H9 (cell line): ENCODE measurements around the gene LRRFIP2. TPM values are rescaled to one million over a fixed set of nuclear protein-coding genes. Genes with fewer than 3 reads are reported as not detected.

Source experiments
- DNase-seq: peaks from one replicate; pipeline ENCODE4 v3.0.0-alpha.2; 2017
- H2AFZ ChIP-seq: one replicate; pipeline ENCODE4 v1.6.1; 2013; ENCODE audit warnings: mild to moderate bottlenecking, low read length, control low read depth, moderate library complexity
- H2AK5ac ChIP-seq: 2 replicates; pipeline ENCODE4 v1.6.1; 2013; ENCODE audit warnings: low read length, control low read depth, mixed read lengths; ENCODE audit not compliant: insufficient read length
- H2BK120ac ChIP-seq: one replicate; pipeline ENCODE4 v1.6.1; 2013; ENCODE audit warnings: low read depth, mild to moderate bottlenecking, low read length, control low read depth, inconsistent platforms; ENCODE audit not compliant: poor library complexity, severe bottlenecking
- H2BK12ac ChIP-seq: 2 replicates; pipeline ENCODE4 v1.6.1; 2013; ENCODE audit warnings: low read length, control low read depth, mixed read lengths, low read depth; ENCODE audit not compliant: insufficient read length
- H2BK15ac ChIP-seq: 2 replicates; pipeline ENCODE4 v1.6.1; 2013; ENCODE audit warnings: low read depth, low read length, control low read depth
- H2BK20ac ChIP-seq: one replicate; pipeline ENCODE4 v1.6.1; 2013; ENCODE audit warnings: low read depth, mild to moderate bottlenecking, low read length, control low read depth, inconsistent platforms; ENCODE audit not compliant: poor library complexity, severe bottlenecking
- H2BK5ac ChIP-seq: 2 replicates; pipeline ENCODE4 v1.6.1; 2013; ENCODE audit warnings: low read length, control low read depth, mixed read lengths; ENCODE audit not compliant: insufficient read length
- H3K14ac ChIP-seq: 2 replicates; pipeline ENCODE4 v1.6.1; 2013; ENCODE audit warnings: low read length, control low read depth; ENCODE audit not compliant: insufficient read depth
- H3K18ac ChIP-seq: 2 replicates; pipeline ENCODE4 v1.6.1; 2013; ENCODE audit warnings: low read depth, mild to moderate bottlenecking, mixed read lengths, low read length, control low read depth; ENCODE audit not compliant: insufficient read length
- H3K23ac ChIP-seq: 2 replicates; pipeline ENCODE4 v1.6.1; 2013; ENCODE audit warnings: low read length, control low read depth, mixed read lengths, low read depth; ENCODE audit not compliant: insufficient read length
- H3K23me2 ChIP-seq: 2 replicates; pipeline ENCODE4 v1.6.1; 2013; ENCODE audit warnings: low read depth, mild to moderate bottlenecking, mixed read lengths, low read length, control low read depth; ENCODE audit not compliant: insufficient read length, poor library complexity, severe bottlenecking
- H3K27ac ChIP-seq: 2 replicates; pipeline ENCODE4 v1.5.1; 2013; ENCODE audit warnings: low read length, control low read depth, mixed read lengths, low read depth; ENCODE audit not compliant: insufficient read length
- H3K27me3 ChIP-seq: 2 replicates; pipeline ENCODE4 v1.6.1; 2013; ENCODE audit warnings: low read length, control low read depth, inconsistent platforms; ENCODE audit not compliant: insufficient read depth
- H3K4ac ChIP-seq: 2 replicates; pipeline ENCODE4 v1.6.1; 2013; ENCODE audit warnings: low read depth, mild to moderate bottlenecking, control low read depth, inconsistent platforms, low read length, moderate library complexity
- H3K4me1 ChIP-seq: 2 replicates; pipeline ENCODE4 v1.6.1; 2013; ENCODE audit warnings: low read length, control low read depth, inconsistent platforms; ENCODE audit not compliant: insufficient read depth
- H3K4me2 ChIP-seq: 2 replicates; pipeline ENCODE4 v1.6.1; 2013; ENCODE audit warnings: low read length, control low read depth, mixed read lengths; ENCODE audit not compliant: insufficient read length, insufficient read depth
- H3K56ac ChIP-seq: 2 replicates; pipeline ENCODE4 v1.6.1; 2013; ENCODE audit warnings: low read depth, mild to moderate bottlenecking, mixed read lengths, low read length, control low read depth; ENCODE audit not compliant: insufficient read length
- H3K79me1 ChIP-seq: 2 replicates; pipeline ENCODE4 v1.6.1; 2013; ENCODE audit warnings: low read depth, mild to moderate bottlenecking, moderate library complexity, low read length, control low read depth, inconsistent platforms; ENCODE audit not compliant: insufficient read depth, poor library complexity, severe bottlenecking
- H3K79me2 ChIP-seq: 2 replicates; pipeline ENCODE4 v1.6.1; 2013; ENCODE audit warnings: low read length, control low read depth, inconsistent platforms; ENCODE audit not compliant: insufficient read depth
- H3K9ac ChIP-seq: 2 replicates; pipeline ENCODE4 v1.6.1; 2013; ENCODE audit warnings: low read length, control low read depth, mixed read lengths; ENCODE audit not compliant: insufficient read length; ENCODE audit errors: extremely low read depth
- H3K9me3 ChIP-seq: one replicate; pipeline ENCODE4 v1.6.1; 2013; ENCODE audit warnings: low read depth, low read length, inconsistent platforms; ENCODE audit not compliant: control insufficient read depth
- H3T11ph ChIP-seq: one replicate; pipeline ENCODE4 v1.6.1; 2013; ENCODE audit warnings: mild to moderate bottlenecking, low read length, control low read depth, inconsistent platforms
- H4K20me1 ChIP-seq: one replicate; pipeline ENCODE4 v1.6.1; 2013; ENCODE audit not compliant: control insufficient read depth, insufficient read length, insufficient read depth
- H4K5ac ChIP-seq: 2 replicates; pipeline ENCODE4 v1.6.1; 2013; ENCODE audit warnings: low read depth, mild to moderate bottlenecking, mixed read lengths, low read length, control low read depth; ENCODE audit not compliant: insufficient read length
- H4K8ac ChIP-seq: replicated peaks from 2 replicates; pipeline ENCODE4 v1.6.1; 2013; ENCODE audit warnings: low read length, control low read depth, mixed read lengths, low read depth; ENCODE audit not compliant: insufficient read length
- H4K91ac ChIP-seq: 2 replicates; pipeline ENCODE4 v1.6.1; 2013; ENCODE audit warnings: low read depth, mild to moderate bottlenecking, moderate library complexity, mixed read lengths, low read length, control low read depth; ENCODE audit not compliant: insufficient read length
- H3K27ac Mint-ChIP-seq, 3 experiments: 2 replicates in 2 of 3; 3 replicates in 1 of 3; pipeline ENCODE4 v1.8.0; 2020 to 2021; ENCODE audit warnings: mixed read lengths in 3 of 3, mild to moderate bottlenecking in 1 of 3, moderate library complexity in 1 of 3
- H3K27me3 Mint-ChIP-seq: 2 replicates; pipeline ENCODE4 v1.8.0; 2021; ENCODE audit warnings: low read depth, mild to moderate bottlenecking, moderate library complexity, mixed read lengths
- H3K36me3 Mint-ChIP-seq, 3 experiments: 2 replicates in 2 of 3; 3 replicates in 1 of 3; pipeline ENCODE4 v1.8.0; 2020 to 2021; ENCODE audit warnings: low read depth in 3 of 3, mixed read lengths in 3 of 3; ENCODE audit not compliant: insufficient read depth in 1 of 3
- H3K4me1 Mint-ChIP-seq, 2 experiments: 2 replicates each; pipeline ENCODE4 v1.8.0; 2020; ENCODE audit warnings: mixed read lengths in 2 of 2
- H3K4me3 Mint-ChIP-seq, 2 experiments: 2 replicates in 1 of 2; 3 replicates in 1 of 2; pipeline ENCODE4 v1.8.0; 2020 to 2021; ENCODE audit warnings: mild to moderate bottlenecking in 2 of 2, mixed read lengths in 2 of 2, moderate library complexity in 1 of 2
- H3K9me3 Mint-ChIP-seq, 2 experiments: 2 replicates in 1 of 2; 3 replicates in 1 of 2; pipeline ENCODE4 v1.8.0; 2020; ENCODE audit warnings: mild to moderate bottlenecking in 2 of 2, mixed read lengths in 2 of 2, moderate library complexity in 1 of 2
- CTCF ChIP-seq: fragments of 200-600 bp; sonication (generic); conservative IDR thresholded peaks from 3 replicates; pipeline ENCODE4 v1.8.0; 2021; ENCODE audit warnings: antibody characterized with exemption, mild to moderate bottlenecking
- total RNA-seq: library from RNA; stranded (reverse); gene quantifications from 2 replicates; pipeline ENCODE4 v1.2.1, GENCODE V29; 2021

Gene LRRFIP2
- total RNA-seq, 1 experiment from 2014 or later, result 30.7 TPM

GRCh38 chr3:37126856-37127255, 47.5 kb downstream of the LRRFIP2 start:
- Histone ChIP-seq H3K56ac (no peak overlapping the region), H3K18ac (no peak overlapping the region), H4K8ac (no peak overlapping the region), H3K9ac (no peak overlapping the region), H2BK15ac (no peak overlapping the region), H2BK20ac (no peak overlapping the region), H3K4me2 (no peak overlapping the region), H3K14ac (no peak overlapping the region), H2BK5ac (no peak overlapping the region), H2BK12ac (no peak overlapping the region), H3K23ac (no peak overlapping the region), H3K79me2 (no peaks in the 10 kb centered on the region), H2AK5ac (no peak overlapping the region), H3K4ac (no peak overlapping the region), H3K9me3 (no peaks in the 10 kb centered on the region), H3K23me2 (no peaks in the 10 kb centered on the region), H4K5ac (no peak overlapping the region), H4K20me1 (no peaks in the 10 kb centered on the region), H3K27me3 (no peaks in the 10 kb centered on the region), H2AFZ (no peak overlapping the region), H2BK120ac (no peak overlapping the region), H3K4me1 (peaks cover 3% of the 10 kb centered on the region; the same call in 1 of the 2 replicates), H3K79me1 (no peaks in the 10 kb centered on the region), H3K27ac (no peak overlapping the region), H3T11ph (no peak overlapping the region), H4K91ac (no peak overlapping the region)
- H3K27me3 Mint-ChIP-seq, result no peaks in the 10 kb centered on the region
- H3K4me1 Mint-ChIP-seq, result peaks cover 1 to 5% of the 10 kb centered on the region in 2 experiments; a peak in 2 of 4 replicates
- no peak overlapping the region for H3K27ac Mint-ChIP-seq
- DNase-seq, result no peak
- no peak for TF ChIP-seq CTCF
- no peak overlapping the region for H3K4me3 Mint-ChIP-seq
- H3K9me3 Mint-ChIP-seq, result no peaks in the 10 kb centered on the region; a peak in 1 of 5 replicates
- H3K36me3 Mint-ChIP-seq, result peaks cover 4 to 6% (median 4%) of the 10 kb centered on the region in 3 experiments; a peak in 6 of 7 replicates
